K562 (cell line): ENCODE data around the gene TTC39C. TPM values are rescaled to one million over a fixed set of nuclear protein-coding genes. Genes with fewer than 3 reads are reported as not detected.

ENCODE experiments used
- BDP1 ChIP-seq: IDR thresholded peaks from 3 replicates; pipeline ENCODE4 v1.6.1; 2011; ENCODE audit not compliant: insufficient read length, insufficient read depth
- JUND ChIP-seq, 2 experiments: IDR thresholded peaks; 2 replicates in 1 of 2; 3 replicates in 1 of 2; pipeline ENCODE4 v1.6.1; 2011; ENCODE audit warnings: borderline replicate concordance in 2 of 2, low read depth in 2 of 2, low read length in 2 of 2, improper control_type of control experiment in 1 of 2, missing biosample characterization in 1 of 2, missing genetic modification characterization in 1 of 2, missing genetic modification reagents in 1 of 2
- MGA ChIP-seq: fragments of 450-650 bp; IDR thresholded peaks from 2 replicates; pipeline ENCODE4 v1.6.1; 2016; ENCODE audit warnings: mild to moderate bottlenecking, moderate library complexity
- NCOR1 ChIP-seq: fragments of 450-650 bp; IDR thresholded peaks from 2 replicates; pipeline ENCODE4 v1.6.1; 2016; ENCODE audit warnings: mild to moderate bottlenecking, moderate library complexity
- NFXL1 ChIP-seq: fragments of 450-650 bp; formaldehyde crosslinking; IDR thresholded peaks from 2 replicates; pipeline ENCODE4 v1.4.0; 2021; ENCODE audit warnings: mild to moderate bottlenecking
- POLR2H ChIP-seq: IDR thresholded peaks from 2 replicates; pipeline ENCODE4 v1.6.1; 2016; ENCODE audit warnings: missing genetic modification characterization, low read depth, mild to moderate bottlenecking, control low read depth, missing compliant biosample characterization, moderate library complexity
- VEZF1 ChIP-seq: fragments of 200-800 bp; sonication (Bioruptor generic); IDR thresholded peaks from 2 replicates; pipeline ENCODE4 v1.6.1; 2017; ENCODE audit warnings: missing genetic modification characterization, missing compliant biosample characterization
- ZNF395 ChIP-seq: fragments of 200-800 bp; sonication (Bioruptor generic); IDR thresholded peaks from 2 replicates; pipeline ENCODE4 v1.6.1; 2017; ENCODE audit warnings: missing genetic modification characterization, missing compliant biosample characterization
- polyA plus RNA-seq, 8 experiments: library from polyadenylated mRNA; depleted of rRNA in 4 of 8; stranded (reverse) in 5 of 8; unstranded in 3 of 8; fragments of >200 nt; fragmentation: Nextera tagmentation in 2 of 8; fragmentation: Illumina TruSeq in 1 of 8; extraction: Ambion mirVana in 2 of 8; extraction: Trizol in 1 of 8; gene quantifications; 2 replicates each; pipeline versions ENCODE4 v1.2.1 to v1.2.3, GENCODE V29; 2011 to 2014; ENCODE audit warnings: inconsistent platforms in 1 of 8, missing spikeins in 1 of 8
- total RNA-seq, 7 experiments: library from RNA; depleted of rRNA in 6 of 7; stranded (reverse); fragments of >200 nt in 6 of 7; fragmentation: Illumina TruSeq in 2 of 7; extraction: Trizol in 2 of 7; gene quantifications; 2 replicates each; pipeline versions ENCODE4 v1.2.1 to v1.2.3, GENCODE V29; 2011 to 2021; ENCODE audit warnings: low replicate concordance in 1 of 7

Gene TTC39C
- total and polyA plus RNA-seq, 9 of the 15 experiments (the other 6 are each of a cell fraction or from before 2014, with no cell fraction given): 0.01 to 0.58 (median 0.18) TPM; not detected in 5

GRCh38 chr18:24140697-24141096 is 126.1 kb downstream of the TTC39C start (continued):
- TF ChIP-seq MGA (no peak), NCOR1 (no peak), JUND (IDR thresholded peaks at IDR 0.05; ENCODE audit: borderline replicate concordance, low read depth, low read length) (no peak), JUND (tag; IDR thresholded peaks at IDR 0.05; ENCODE audit: borderline replicate concordance, low read depth, low read length) (no peak), VEZF1 (no peak), NFXL1 (no peak), ZNF395 (no peak), POLR2H (tag) (no peak), BDP1 (no peak)
- TF ChIP-seq, all 486 proteins: peak for 0
